Endothelial cell (in vitro differentiated cells): ENCODE measurements around the gene POLE. TPM values are rescaled to one million over a fixed set of nuclear protein-coding genes. Genes with fewer than 3 reads are reported as not detected.

Experiments used
- DNase-seq: peaks from one replicate; pipeline ENCODE4 v3.0.0; 2021; ENCODE audit warnings: low spot score
- H3K27ac Mint-ChIP-seq: one replicate; pipeline ENCODE4 v1.8.0; 2021; ENCODE audit warnings: mixed read lengths, inconsistent platforms; ENCODE audit not compliant: unreplicated experiment
- H3K27me3 Mint-ChIP-seq: one replicate; pipeline ENCODE4 v1.8.0; 2021; ENCODE audit warnings: mild to moderate bottlenecking, moderate library complexity, mixed read lengths, inconsistent platforms; ENCODE audit not compliant: unreplicated experiment
- H3K36me3 Mint-ChIP-seq: one replicate; pipeline ENCODE4 v1.8.0; 2021; ENCODE audit warnings: mild to moderate bottlenecking, low read depth, mixed read lengths, inconsistent platforms; ENCODE audit not compliant: unreplicated experiment
- H3K4me1 Mint-ChIP-seq: one replicate; pipeline ENCODE4 v1.8.0; 2021; ENCODE audit warnings: mild to moderate bottlenecking, mixed read lengths, inconsistent platforms; ENCODE audit not compliant: unreplicated experiment
- H3K4me3 Mint-ChIP-seq: one replicate; pipeline ENCODE4 v1.8.0; 2021; ENCODE audit warnings: mild to moderate bottlenecking, mixed read lengths, inconsistent platforms; ENCODE audit not compliant: unreplicated experiment
- H3K9me3 Mint-ChIP-seq: one replicate; pipeline ENCODE4 v1.8.0; 2021; ENCODE audit warnings: mixed read lengths, inconsistent platforms; ENCODE audit not compliant: unreplicated experiment
- total RNA-seq: library from RNA; stranded (reverse); fragmentation: NEBNext Ultra II Directional; extraction: Animal tissue kit (Norgen Biotek cat#: 25700); gene quantifications from one replicate; pipeline ENCODE4 v1.2.1, GENCODE V29; 2021; ENCODE audit not compliant: unreplicated experiment
- TF ChIP-seq, protein P1 (sequence below): fragments of 200-600 bp; sonication (generic); IDR thresholded peaks from one replicate; pipeline ENCODE4 v1.5.0; 2021; ENCODE audit warnings: antibody characterized with exemption; ENCODE audit not compliant: unreplicated experiment

Gene POLE
- total RNA-seq, 1 donor from 2014 or later = 137 TPM

DNA sequence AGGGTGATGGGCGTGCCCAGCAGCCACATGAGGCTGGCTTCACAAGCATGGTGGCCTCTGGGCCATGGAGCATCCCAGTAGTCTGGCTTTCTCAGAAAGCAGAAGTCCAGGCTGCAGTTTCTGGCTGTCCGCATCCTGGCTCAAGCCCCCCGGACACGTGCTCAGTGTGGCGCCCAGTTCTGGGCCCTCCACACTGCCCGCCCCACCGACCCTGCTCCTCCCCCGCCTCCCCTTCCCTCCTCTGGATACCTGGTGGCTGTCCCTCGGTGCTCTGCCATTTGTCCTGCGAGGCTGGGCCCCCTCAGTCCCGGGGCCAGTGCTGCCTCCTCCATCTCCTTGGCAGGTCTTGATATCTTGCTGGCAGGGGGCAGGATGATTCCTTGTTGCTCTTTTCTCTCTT, 108.3 kb downstream of the POLE start:
- no peak for DNase-seq
- Mint-ChIP-seq H3K36me3 (peaks cover 9% of the 10 kb centered on the region), H3K27me3 (peaks cover 6% of the 10 kb centered on the region), H3K27ac (no peak overlapping the region), H3K4me1 (peaks cover 2% of the 10 kb centered on the region), H3K4me3 (no peak overlapping the region), H3K9me3 (no peaks in the 10 kb centered on the region)
- TF ChIP-seq, protein P1, sequence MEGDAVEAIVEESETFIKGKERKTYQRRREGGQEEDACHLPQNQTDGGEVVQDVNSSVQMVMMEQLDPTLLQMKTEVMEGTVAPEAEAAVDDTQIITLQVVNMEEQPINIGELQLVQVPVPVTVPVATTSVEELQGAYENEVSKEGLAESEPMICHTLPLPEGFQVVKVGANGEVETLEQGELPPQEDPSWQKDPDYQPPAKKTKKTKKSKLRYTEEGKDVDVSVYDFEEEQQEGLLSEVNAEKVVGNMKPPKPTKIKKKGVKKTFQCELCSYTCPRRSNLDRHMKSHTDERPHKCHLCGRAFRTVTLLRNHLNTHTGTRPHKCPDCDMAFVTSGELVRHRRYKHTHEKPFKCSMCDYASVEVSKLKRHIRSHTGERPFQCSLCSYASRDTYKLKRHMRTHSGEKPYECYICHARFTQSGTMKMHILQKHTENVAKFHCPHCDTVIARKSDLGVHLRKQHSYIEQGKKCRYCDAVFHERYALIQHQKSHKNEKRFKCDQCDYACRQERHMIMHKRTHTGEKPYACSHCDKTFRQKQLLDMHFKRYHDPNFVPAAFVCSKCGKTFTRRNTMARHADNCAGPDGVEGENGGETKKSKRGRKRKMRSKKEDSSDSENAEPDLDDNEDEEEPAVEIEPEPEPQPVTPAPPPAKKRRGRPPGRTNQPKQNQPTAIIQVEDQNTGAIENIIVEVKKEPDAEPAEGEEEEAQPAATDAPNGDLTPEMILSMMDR = no peak

DNA sequence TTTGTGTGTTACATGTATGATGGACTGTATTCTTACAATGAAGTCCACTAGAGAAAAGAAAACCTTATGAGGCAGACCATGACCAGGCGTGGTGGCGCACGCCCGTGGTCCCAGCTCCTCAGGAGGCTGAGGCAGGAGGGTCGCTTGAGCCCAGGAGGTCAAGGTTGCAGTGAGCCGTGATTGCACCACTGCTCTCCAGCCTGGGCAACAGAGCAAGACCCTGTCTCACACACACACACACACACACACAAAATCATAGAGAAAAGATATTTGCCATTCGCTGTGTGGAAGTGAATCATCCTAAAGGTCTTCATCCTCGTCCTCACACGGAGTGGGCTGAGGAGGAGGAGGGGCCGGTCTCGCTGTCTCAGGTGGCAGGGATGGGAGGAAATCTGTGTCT, 109.0 kb downstream of the POLE start:
- no peak overlapping the region for H3K4me3 Mint-ChIP-seq
- no peak overlapping the region for H3K27ac Mint-ChIP-seq
- TF ChIP-seq, protein P1 = no peak

DNA sequence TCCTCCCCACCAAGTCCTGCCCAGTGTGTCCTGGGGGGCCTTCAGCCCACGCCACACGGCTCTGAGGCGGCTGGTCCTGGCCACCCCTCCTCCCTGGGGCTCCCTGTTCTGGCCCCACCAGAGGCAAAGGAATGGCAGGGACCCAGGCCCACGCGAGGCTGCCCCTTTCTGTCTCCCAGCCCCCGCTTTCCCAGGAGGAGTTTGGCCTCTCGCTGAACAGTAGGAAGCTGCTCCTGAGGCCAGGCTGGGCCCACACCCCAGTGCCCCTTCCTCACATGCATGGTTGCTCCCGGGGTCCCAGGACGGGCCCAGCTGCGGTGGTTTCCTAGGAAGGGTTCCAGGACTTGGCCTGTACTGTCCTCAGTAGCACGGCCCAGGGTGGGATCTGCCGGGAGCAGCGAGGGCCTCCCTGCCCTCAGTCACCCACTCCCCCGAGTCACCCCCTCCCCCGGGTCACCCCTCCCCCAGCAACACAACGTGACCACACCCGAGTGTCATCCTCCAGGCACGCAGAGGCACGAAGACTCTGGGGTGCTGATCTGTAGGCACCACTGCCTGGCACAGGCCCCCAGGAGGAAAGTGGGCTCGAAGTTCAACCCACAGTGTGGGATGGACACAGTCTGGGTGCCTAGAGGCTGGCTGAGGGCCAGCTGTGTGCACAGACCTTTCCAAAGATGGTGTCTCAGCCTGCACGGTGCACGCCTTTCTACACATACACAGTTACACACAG, 109.8 kb downstream of the POLE start:
- DNase-seq = no peak
- H3K27me3 Mint-ChIP-seq = peaks cover 4% of the 10 kb centered on the region
- no peaks in the 10 kb centered on the region for H3K4me1 Mint-ChIP-seq
- H3K4me3 Mint-ChIP-seq = no peak overlapping the region
- H3K9me3 Mint-ChIP-seq = no peaks in the 10 kb centered on the region
- no peak overlapping the region for H3K27ac Mint-ChIP-seq
- TF ChIP-seq, protein P1 = no peak
- H3K36me3 Mint-ChIP-seq = peaks cover 9% of the 10 kb centered on the region

More for the DNA sequence above, 109.0 kb downstream of the POLE start:
- Mint-ChIP-seq H3K36me3 (peaks cover 9% of the 10 kb centered on the region), H3K4me1 (no peaks in the 10 kb centered on the region), H3K27me3 (peaks cover 4% of the 10 kb centered on the region), H3K9me3 (no peaks in the 10 kb centered on the region)
- no peak for DNase-seq

DNA sequence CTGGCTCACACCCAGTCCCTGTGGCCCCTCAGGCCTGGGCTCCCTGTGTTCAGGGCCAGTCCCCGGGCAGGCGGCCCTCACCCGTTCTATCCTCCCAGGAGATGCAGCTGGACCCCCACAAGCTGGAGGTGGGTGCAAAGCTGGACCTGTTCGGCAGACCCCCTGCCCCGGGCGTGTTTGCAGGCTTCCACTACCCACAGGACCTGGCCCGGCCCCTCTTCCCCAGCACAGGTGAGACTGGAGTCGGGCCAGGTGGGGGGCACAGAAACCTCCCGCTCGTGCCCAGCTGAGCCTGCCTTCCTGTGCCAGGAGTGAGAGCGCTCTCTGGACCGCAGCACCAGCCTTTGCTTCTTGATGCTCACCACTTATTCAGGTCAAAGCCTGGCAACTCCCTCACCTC, 110.4 kb downstream of the POLE start:
- no peaks in the 10 kb centered on the region for H3K4me1 Mint-ChIP-seq
- no peak overlapping the region for H3K4me3 Mint-ChIP-seq
- TF ChIP-seq, protein P1 = no peak
- H3K27me3 Mint-ChIP-seq = peaks cover 4% of the 10 kb centered on the region
- no peaks in the 10 kb centered on the region for H3K9me3 Mint-ChIP-seq
- no peak overlapping the region for H3K27ac Mint-ChIP-seq
- peaks cover 9% of the 10 kb centered on the region for H3K36me3 Mint-ChIP-seq
- DNase-seq = no peak

DNA sequence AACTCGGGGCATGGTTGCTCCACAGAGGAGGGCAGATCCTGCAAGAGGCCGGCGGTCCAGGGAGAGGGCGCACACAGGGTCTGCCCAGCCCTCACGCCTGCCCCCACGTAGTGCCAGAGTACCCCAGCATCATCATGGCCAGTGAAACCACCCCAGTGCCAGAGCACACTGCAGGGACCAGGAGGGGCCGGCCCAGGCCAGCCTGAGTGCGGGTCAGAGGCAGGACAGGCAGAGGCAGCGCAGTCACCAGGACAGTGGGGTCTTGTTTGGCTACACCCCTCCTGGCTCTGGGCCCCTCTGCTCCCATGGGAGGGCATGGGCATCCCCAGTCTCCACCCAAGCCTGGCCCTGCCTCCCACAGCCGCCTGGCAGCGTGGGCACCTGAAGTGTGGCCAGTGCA, 111.5 kb downstream of the POLE start:
- H3K27me3 Mint-ChIP-seq = peaks cover 4% of the 10 kb centered on the region
- H3K4me1 Mint-ChIP-seq = no peaks in the 10 kb centered on the region
- TF ChIP-seq, protein P1 = no peak
- DNase-seq = no peak
- no peak overlapping the region for H3K27ac Mint-ChIP-seq
- H3K36me3 Mint-ChIP-seq = peaks cover 9% of the 10 kb centered on the region
- peak overlapping the region; percentile 25 for H3K4me3 Mint-ChIP-seq
- H3K9me3 Mint-ChIP-seq = no peaks in the 10 kb centered on the region
